Progenitor cell of endocrine pancreas (in vitro differentiated cells): Measurements from ENCODE around the gene SERPINA6. TPM values are rescaled to one million over a fixed set of nuclear protein-coding genes. Genes with fewer than 3 reads are reported as not detected.

Experiments
- DNase-seq: peaks from one replicate; pipeline ENCODE4 v3.0.0; 2021; ENCODE audit warnings: low spot score; ENCODE audit not compliant: unreplicated experiment
- H3K27ac Mint-ChIP-seq: 2 replicates; pipeline ENCODE4 v1.8.0; 2021; ENCODE audit warnings: mild to moderate bottlenecking, moderate library complexity, mixed read lengths
- H3K27me3 Mint-ChIP-seq: 2 replicates; pipeline ENCODE4 v1.8.0; 2021; ENCODE audit warnings: mixed read lengths
- H3K36me3 Mint-ChIP-seq: 2 replicates; pipeline ENCODE4 v1.8.0; 2022; ENCODE audit warnings: mixed read lengths; ENCODE audit not compliant: insufficient read depth
- H3K4me1 Mint-ChIP-seq: 2 replicates; pipeline ENCODE4 v1.8.0; 2021; ENCODE audit warnings: low read depth, mixed read lengths
- H3K4me3 Mint-ChIP-seq: 2 replicates; pipeline ENCODE4 v1.8.0; 2021; ENCODE audit warnings: low read depth, mild to moderate bottlenecking, moderate library complexity, mixed read lengths
- H3K9me3 Mint-ChIP-seq: 2 replicates; pipeline ENCODE4 v1.8.0; 2021; ENCODE audit warnings: low read depth, mixed read lengths
- total RNA-seq: library from RNA; stranded (reverse); gene quantifications from 2 replicates; pipeline ENCODE4 v1.2.1, GENCODE V29; 2021
- TF ChIP-seq, protein P1 (sequence below): fragments of 200-600 bp; sonication (generic); IDR thresholded peaks from one replicate; pipeline ENCODE4 v1.5.0; 2021; ENCODE audit warnings: antibody characterized with exemption, mild to moderate bottlenecking; ENCODE audit not compliant: unreplicated experiment

SERPINA6 gene
- total RNA-seq, 1 donor from 2014 or later: 1.6 TPM

- TF ChIP-seq, protein P1, sequence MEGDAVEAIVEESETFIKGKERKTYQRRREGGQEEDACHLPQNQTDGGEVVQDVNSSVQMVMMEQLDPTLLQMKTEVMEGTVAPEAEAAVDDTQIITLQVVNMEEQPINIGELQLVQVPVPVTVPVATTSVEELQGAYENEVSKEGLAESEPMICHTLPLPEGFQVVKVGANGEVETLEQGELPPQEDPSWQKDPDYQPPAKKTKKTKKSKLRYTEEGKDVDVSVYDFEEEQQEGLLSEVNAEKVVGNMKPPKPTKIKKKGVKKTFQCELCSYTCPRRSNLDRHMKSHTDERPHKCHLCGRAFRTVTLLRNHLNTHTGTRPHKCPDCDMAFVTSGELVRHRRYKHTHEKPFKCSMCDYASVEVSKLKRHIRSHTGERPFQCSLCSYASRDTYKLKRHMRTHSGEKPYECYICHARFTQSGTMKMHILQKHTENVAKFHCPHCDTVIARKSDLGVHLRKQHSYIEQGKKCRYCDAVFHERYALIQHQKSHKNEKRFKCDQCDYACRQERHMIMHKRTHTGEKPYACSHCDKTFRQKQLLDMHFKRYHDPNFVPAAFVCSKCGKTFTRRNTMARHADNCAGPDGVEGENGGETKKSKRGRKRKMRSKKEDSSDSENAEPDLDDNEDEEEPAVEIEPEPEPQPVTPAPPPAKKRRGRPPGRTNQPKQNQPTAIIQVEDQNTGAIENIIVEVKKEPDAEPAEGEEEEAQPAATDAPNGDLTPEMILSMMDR: no peak
- DNase-seq: no peak
- H3K4me3 Mint-ChIP-seq: no peak overlapping the region
- H3K9me3 Mint-ChIP-seq: no peaks in the 10 kb centered on the region
- H3K27me3 Mint-ChIP-seq: no peaks in the 10 kb centered on the region
- H3K27ac Mint-ChIP-seq: no peak overlapping the region
- no peaks in the 10 kb centered on the region for H3K36me3 Mint-ChIP-seq
- H3K4me1 Mint-ChIP-seq: peaks cover 18% of the 10 kb centered on the region
Measured at GRCh38 chr14:94295360-94296180, 27.6 kb downstream of the SERPINA6 start.

DNA sequence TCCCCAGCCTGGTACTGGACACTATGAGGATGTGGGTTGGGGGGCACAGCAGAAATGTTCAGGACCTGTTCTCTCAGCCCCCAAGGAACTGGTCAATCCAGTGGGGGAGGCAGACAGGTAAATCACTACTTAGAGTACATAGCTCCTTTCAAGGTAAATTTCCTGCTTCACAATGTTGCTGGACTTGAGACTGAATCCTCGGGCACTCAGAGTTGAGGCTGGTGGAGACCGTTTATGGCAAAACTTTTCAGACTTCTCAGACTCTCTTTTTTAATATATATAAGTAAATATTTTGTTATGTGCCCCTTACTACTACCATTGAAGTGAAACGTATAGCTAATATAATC, 29.6 kb downstream of the SERPINA6 start:
- H3K27ac Mint-ChIP-seq: no peak overlapping the region
- peaks cover 18% of the 10 kb centered on the region for H3K4me1 Mint-ChIP-seq

DNA sequence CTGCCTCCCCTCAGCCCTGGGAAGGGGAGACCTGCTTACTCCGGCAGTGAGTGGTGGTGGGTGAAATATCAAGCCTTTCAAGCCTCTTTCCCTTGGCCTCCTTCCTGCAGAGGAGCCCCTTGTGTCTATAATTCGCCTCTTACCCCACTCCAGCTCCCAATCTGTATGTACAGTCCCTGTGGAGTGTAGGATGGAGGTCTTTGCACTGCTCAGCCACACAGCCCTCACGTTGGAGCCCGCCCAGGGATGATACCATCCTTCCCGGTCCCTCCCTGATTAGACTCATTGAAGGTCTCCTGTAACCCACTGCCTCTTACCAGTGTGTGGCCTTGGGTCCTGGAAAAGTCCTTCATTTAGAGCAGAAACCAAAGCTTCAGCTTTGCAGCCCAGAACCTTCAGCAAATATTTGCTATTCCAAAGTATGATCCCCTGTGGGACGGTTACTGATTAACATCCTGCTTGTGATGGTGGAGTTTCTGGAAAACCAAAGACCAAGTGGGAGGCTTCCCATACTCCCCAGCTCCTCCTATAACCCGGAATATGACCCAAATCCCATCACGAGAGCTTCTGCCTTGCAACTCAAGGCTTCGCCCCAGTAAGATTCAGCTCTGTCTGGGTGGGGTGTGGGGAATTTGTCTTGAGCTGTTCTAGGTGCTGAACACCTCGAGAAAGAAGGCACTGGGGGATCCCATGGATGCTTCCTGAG, 30.1 kb downstream of the SERPINA6 start, which contains the start of gene SERPINA10:
Gene SERPINA10 (minus strand): TSS at position 397 of the 706 bp plus-strand sequence. CDS start 2,675 bp downstream, outside the sequence.
- H3K9me3 Mint-ChIP-seq: peaks cover under 1% of the 10 kb centered on the region

More for the DNA sequence above, 29.6 kb downstream of the SERPINA6 start:
- DNase-seq: no peak
- Mint-ChIP-seq H3K9me3 (no peaks in the 10 kb centered on the region), H3K4me3 (no peak overlapping the region), H3K27me3 (no peaks in the 10 kb centered on the region), H3K36me3 (no peaks in the 10 kb centered on the region)
- TF ChIP-seq, protein P1: no peak

GRCh38 chr14:94292526-94292871, 30.6 kb downstream of the SERPINA6 start:
- Mint-ChIP-seq H3K36me3 (peaks cover 6% of the 10 kb centered on the region), H3K9me3 (peaks cover 5% of the 10 kb centered on the region), H3K27me3 (no peaks in the 10 kb centered on the region), H3K4me1 (peaks cover 18% of the 10 kb centered on the region), H3K27ac (no peak overlapping the region), H3K4me3 (no peak overlapping the region)
- TF ChIP-seq, protein P1: no peak
- DNase-seq: no peak

More for the DNA sequence above, 30.1 kb downstream of the SERPINA6 start, which contains the start of gene SERPINA10:
- no peak for DNase-seq
- H3K4me1 Mint-ChIP-seq: peaks cover 18% of the 10 kb centered on the region
- TF ChIP-seq, protein P1: no peak
- no peaks in the 10 kb centered on the region for H3K27me3 Mint-ChIP-seq
- peak within 1 kb of the TSS; percentile 49 for H3K4me3 Mint-ChIP-seq
- H3K36me3 Mint-ChIP-seq: peaks cover under 1% of the 10 kb centered on the region
- H3K27ac Mint-ChIP-seq: peak within 1 kb of the TSS; percentile 38

- DNase-seq: no peak
- H3K27ac Mint-ChIP-seq: no peak overlapping the region
- peaks cover 8% of the 10 kb centered on the region for H3K36me3 Mint-ChIP-seq
- peaks cover 5% of the 10 kb centered on the region for H3K9me3 Mint-ChIP-seq
- H3K4me3 Mint-ChIP-seq: no peak overlapping the region
- H3K27me3 Mint-ChIP-seq: no peaks in the 10 kb centered on the region
- H3K4me1 Mint-ChIP-seq: peaks cover 18% of the 10 kb centered on the region
- TF ChIP-seq, protein P1: no peak
Measured at GRCh38 chr14:94291906-94292525, 31.1 kb downstream of the SERPINA6 start.
